Medulla oblongata (tissue), 1 donor: ENCODE measurements around the gene ZNF880.
"Not testable (repeated sequence)": the region's sequence is repeated elsewhere in the genome, so short reads cannot be mapped to it uniquely, and the experiment has no call there.

Source experiments
- DNase-seq: peaks from one replicate; pipeline ENCODE4 v3.0.0-alpha.2; 2015; ENCODE audit errors: extremely low spot score

The ZNF880 gene

GRCh38 chr19:52369559-52370340, at the start of gene ZNF880:
ZNF880 (plus strand) TSS chr19:52369923; CDS start chr19:52369966, 43 bp downstream.
- peak; percentile 96 for DNase-seq

- no peak for DNase-seq
Observed at GRCh38 chr19:52322429-52322828, 47.3 kb upstream of the ZNF880 start.

- DNase-seq = no peak
Observed at GRCh38 chr19:52331757-52332156, 38.0 kb upstream of the ZNF880 start.

- DNase-seq = no peak
Observed at GRCh38 chr19:52335768-52336116, 34.0 kb upstream of the ZNF880 start.

- DNase-seq = peak; percentile 93
Observed at GRCh38 chr19:52336117-52336790, 33.5 kb upstream of the ZNF880 start, which contains the start of gene ZNF610. ZNF610 (plus strand) TSS chr19:52336243; CDS start chr19:52349173, 12,930 bp downstream.

GRCh38 chr19:52336791-52337381, 32.8 kb upstream of the ZNF880 start:
- no peak for DNase-seq

- not testable (repeated sequence) for DNase-seq
Observed at GRCh38 chr19:52339022-52339421, 30.7 kb upstream of the ZNF880 start.

- DNase-seq = peak; percentile 62
Observed at GRCh38 chr19:52343548-52343947, 26.2 kb upstream of the ZNF880 start.

- no peak for DNase-seq
Observed at GRCh38 chr19:52345162-52345561, 24.6 kb upstream of the ZNF880 start.

- DNase-seq = no peak
Observed at GRCh38 chr19:52351512-52351911, 18.2 kb upstream of the ZNF880 start.

GRCh38 chr19:52366414-52366824, 3.3 kb upstream of the ZNF880 start:
- no peak for DNase-seq

- no peak for DNase-seq
Observed at GRCh38 chr19:52370341-52370710, 603 bp downstream of the ZNF880 start.

- no peak for DNase-seq
Observed at GRCh38 chr19:52391135-52391534, 21.4 kb downstream of the ZNF880 start.

- DNase-seq = peak; percentile 95
Observed at GRCh38 chr19:52397310-52398080, 27.8 kb downstream of the ZNF880 start, which contains the start of gene ZNF528. ZNF528 (plus strand) TSS chr19:52397849; CDS start chr19:52402014, 4,165 bp downstream.

GRCh38 chr19:52398081-52398441, 28.3 kb downstream of the ZNF880 start:
- no peak for DNase-seq

- DNase-seq = no peak
Observed at GRCh38 chr19:52410276-52410675, 40.6 kb downstream of the ZNF880 start.

- no peak for DNase-seq
Observed at GRCh38 chr19:52415711-52416110, 46.0 kb downstream of the ZNF880 start.

- no peak for DNase-seq
Observed at GRCh38 chr19:52428937-52429336, 59.2 kb downstream of the ZNF880 start, which contains the start of gene ZNF534. ZNF534 (plus strand) TSS chr19:52429148; CDS start chr19:52431475, 2,327 bp downstream.
